GM12878 (cell line): ENCODE results near the gene RIPPLY3. TPM values are rescaled to one million over a fixed set of nuclear protein-coding genes. Genes with fewer than 3 reads are reported as not detected.

Experiments
- BHLHE40 ChIP-seq, 2 experiments: fragments of 450-650 bp in 1 of 2; IDR thresholded peaks; 2 replicates each; pipeline ENCODE4 v1.6.1; 2011 to 2017; ENCODE audit warnings: low read depth in 2 of 2, borderline replicate concordance in 1 of 2, improper control_type of control experiment in 1 of 2, low read length in 1 of 2, mild to moderate bottlenecking in 1 of 2
- BRCA1 ChIP-seq: IDR thresholded peaks from 2 replicates; pipeline ENCODE4 v1.6.1; 2011; ENCODE audit warnings: low read depth, low read length, improper control_type of control experiment
- CHD2 ChIP-seq: IDR thresholded peaks from 2 replicates; pipeline ENCODE4 v1.6.1; 2011; ENCODE audit warnings: low read depth, low read length, improper control_type of control experiment, borderline replicate concordance
- CREM ChIP-seq: IDR thresholded peaks from 2 replicates; pipeline ENCODE4 v1.6.1; 2014; ENCODE audit warnings: antibody characterized with exemption, low read depth
- CTCF ChIP-seq, 3 experiments: IDR thresholded peaks in 2 of 3; conservative IDR thresholded peaks in 1 of 3; 2 replicates each; pipeline ENCODE4 v1.5.1; 2011; ENCODE audit warnings: low read depth in 3 of 3, low read length in 3 of 3, mild to moderate bottlenecking in 3 of 3, control low read depth in 2 of 3, moderate library complexity in 2 of 3, inconsistent platforms in 1 of 3, mixed read lengths in 1 of 3; ENCODE audit not compliant: control insufficient read depth in 2 of 3, insufficient read depth in 1 of 3; ENCODE audit errors: extremely low read depth in 1 of 3
- ELK1 ChIP-seq: IDR thresholded peaks from 2 replicates; pipeline ENCODE4 v1.6.1; 2012; ENCODE audit warnings: low read depth, low read length, improper control_type of control experiment
- FOXK2 ChIP-seq: fragments of 450-650 bp; IDR thresholded peaks from 2 replicates; pipeline ENCODE4 v1.6.1; 2017; ENCODE audit warnings: mild to moderate bottlenecking, moderate library complexity
- FOXM1 ChIP-seq: IDR thresholded peaks from 2 replicates; pipeline ENCODE4 v1.6.1; 2012; ENCODE audit warnings: low read depth, mild to moderate bottlenecking, inconsistent platforms, low read length, moderate library complexity
- GABPA ChIP-seq: IDR thresholded peaks from 2 replicates; pipeline ENCODE4 v1.6.1; 2014; ENCODE audit warnings: antibody characterized with exemption, low read depth, mild to moderate bottlenecking, inconsistent platforms
- HCFC1 ChIP-seq: fragments of 150-350 bp; IDR thresholded peaks from 2 replicates; pipeline ENCODE4 v1.6.1; 2014; ENCODE audit warnings: low read length
- KLF5 ChIP-seq: fragments of 450-650 bp; IDR thresholded peaks from 2 replicates; pipeline ENCODE4 v1.6.1; 2014; ENCODE audit warnings: mild to moderate bottlenecking; ENCODE audit not compliant: partially characterized antibody
- MXI1 ChIP-seq: fragments of 150-350 bp; IDR thresholded peaks from 2 replicates; pipeline ENCODE4 v1.6.1; 2011; ENCODE audit warnings: low read depth, mild to moderate bottlenecking, inconsistent platforms, low read length, improper control_type of control experiment
- PBX3 ChIP-seq: IDR thresholded peaks from 2 replicates; pipeline ENCODE4 v1.6.1; 2011; ENCODE audit warnings: mild to moderate bottlenecking, low read depth, low read length, moderate library complexity; ENCODE audit not compliant: insufficient replicate concordance
- POLR2A ChIP-seq: IDR thresholded peaks from 2 replicates; pipeline ENCODE4 v1.6.1; 2011; ENCODE audit warnings: low read depth, mild to moderate bottlenecking, low read length
- POLR2AphosphoS2 ChIP-seq: IDR thresholded peaks from 2 replicates; pipeline ENCODE4 v1.6.1; 2011; ENCODE audit warnings: low read depth, mild to moderate bottlenecking, low read length, improper control_type of control experiment, moderate library complexity
- RB1 ChIP-seq: fragments of 450-650 bp; formaldehyde crosslinking; IDR thresholded peaks from 2 replicates; pipeline ENCODE4 v1.6.1; 2017; ENCODE audit warnings: mild to moderate bottlenecking, borderline replicate concordance
- STAT3 ChIP-seq: IDR thresholded peaks from 2 replicates; pipeline ENCODE4 v1.6.1; 2011; ENCODE audit warnings: low read depth, low read length, improper control_type of control experiment
- TAF1 ChIP-seq: IDR thresholded peaks from 2 replicates; pipeline ENCODE4 v1.6.1; 2011; ENCODE audit warnings: mild to moderate bottlenecking, low read depth, low read length, borderline replicate concordance
- ZNF207 ChIP-seq: fragments of 450-650 bp; IDR thresholded peaks from 2 replicates; pipeline ENCODE4 v1.6.1; 2014; ENCODE audit warnings: antibody characterized with exemption, mild to moderate bottlenecking, borderline replicate concordance
- ZNF217 ChIP-seq: fragments of 450-650 bp; IDR thresholded peaks from 2 replicates; pipeline ENCODE4 v1.6.1; 2017; ENCODE audit warnings: antibody characterized with exemption, mild to moderate bottlenecking
- ZNF24 ChIP-seq: fragments of 450-650 bp; IDR thresholded peaks from 2 replicates; pipeline ENCODE4 v1.6.1; 2017; ENCODE audit warnings: antibody characterized with exemption, mild to moderate bottlenecking
- ZNF687 ChIP-seq: fragments of 450-650 bp; IDR thresholded peaks from 2 replicates; pipeline ENCODE4 v1.6.1; 2017; ENCODE audit warnings: mild to moderate bottlenecking, moderate library complexity
- polyA plus RNA-seq, 11 experiments: library from polyadenylated mRNA; depleted of rRNA in 4 of 11; unstranded in 6 of 11; stranded (reverse) in 5 of 11; fragments of >200 nt; fragmentation: Nextera tagmentation in 4 of 11; fragmentation: Illumina TruSeq in 1 of 11; extraction: Ambion mirVana in 4 of 11; extraction: Trizol in 1 of 11; gene quantifications; 1 replicate in 1 of 11; 2 replicates in 10 of 11; pipeline versions ENCODE4 v1.2.1 to v1.2.3, GENCODE V29; 2011 to 2016; ENCODE audit warnings: inconsistent platforms in 2 of 11, missing spikeins in 2 of 11, low read depth in 1 of 11
- total RNA-seq, 4 experiments: library from RNA; depleted of rRNA in 3 of 4; stranded (reverse); fragments of >200 nt in 3 of 4; fragmentation: Illumina TruSeq in 1 of 4; extraction: Trizol in 1 of 4; gene quantifications; 2 replicates each; pipeline versions ENCODE4 v1.2.1 to v1.2.3, GENCODE V29; 2013 to 2021

The RIPPLY3 gene
- total and polyA plus RNA-seq, 10 of the 15 experiments (the other 5 are each of a cell fraction or from before 2014, with no cell fraction given), result not detected

GRCh38 chr21:36976882-36977651 is 29.4 kb upstream of the RIPPLY3 start (continued):
- no peak for TF ChIP-seq PBX3
- TF ChIP-seq FOXM1, result peak; percentile 51; the same call in 1 of the 2 replicates
- peak; percentile 22; the same call in 1 of the 2 replicates for TF ChIP-seq FOXK2
- no peak for TF ChIP-seq POLR2AphosphoS2
- no peak for TF ChIP-seq STAT3
- TF ChIP-seq ZNF24, result no peak
- no peak for TF ChIP-seq ELK1
- no peak for TF ChIP-seq TAF1
- TF ChIP-seq CTCF (IDR thresholded peaks at IDR 0.05 in 2 of 3, conservative IDR thresholded peaks at IDR 0.05 in 1 of 3; ENCODE audit: control insufficient read depth in 2 of 3, extremely low read depth in 1 of 3, insufficient read depth in 1 of 3, low read depth in 3 of 3, low read length in 3 of 3), result peak; percentile 60 to 92 (median 75); a peak in 5 of 6 replicates
- no peak for TF ChIP-seq HCFC1
- peak; percentile 84 for TF ChIP-seq CREM
- TF ChIP-seq ZNF687, result 0 out of 2 replicates have a peak, but pooled peaks have one; percentile 45
- peak; percentile 46; the same call in 1 of the 2 replicates for TF ChIP-seq RB1
- TF ChIP-seq BHLHE40 (IDR thresholded peaks at IDR 0.05; ENCODE audit: borderline replicate concordance in 1 of 2, low read depth in 2 of 2, low read length in 1 of 2), result peak in 1 of 2 experiments; percentile 33; a peak in 1 of 4 replicates
- no peak for TF ChIP-seq KLF5
- TF ChIP-seq MXI1, result no peak
- TF ChIP-seq ZNF207, result no peak
- TF ChIP-seq GABPA, result no peak
- TF ChIP-seq ZNF217, result 0 out of 2 replicates have a peak, but pooled peaks have one; percentile 44
- no peak for TF ChIP-seq BRCA1
- TF ChIP-seq POLR2A, result no peak
- TF ChIP-seq CHD2, result no peak
